Immature natural killer cell (primary cell): Measurements from ENCODE around the gene LENG9. TPM values are rescaled to one million over a fixed set of nuclear protein-coding genes. Genes with fewer than 3 reads are reported as not detected.

Source experiments
- DNase-seq, 3 donors: peaks; one replicate each; pipeline ENCODE4 v3.0.0; 2022; ENCODE audit warnings: mixed read lengths in 1 of 3
- H3K27ac Mint-ChIP-seq, 6 donors: one replicate each; pipeline ENCODE4 v1.8.0; 2020; ENCODE audit warnings: mixed read lengths in 6 of 6, mild to moderate bottlenecking in 5 of 6, inconsistent platforms in 4 of 6, moderate library complexity in 3 of 6
- H3K27me3 Mint-ChIP-seq, 3 donors: one replicate each; pipeline ENCODE4 v1.8.0; 2020 to 2021; ENCODE audit warnings: low read depth in 3 of 3, mild to moderate bottlenecking in 3 of 3, mixed read lengths in 3 of 3, moderate library complexity in 3 of 3, inconsistent platforms in 1 of 3
- H3K36me3 Mint-ChIP-seq, 3 donors: one replicate each; pipeline ENCODE4 v1.8.0; 2020; ENCODE audit warnings: mixed read lengths in 3 of 3, inconsistent platforms in 2 of 3, mild to moderate bottlenecking in 2 of 3
- H3K4me1 Mint-ChIP-seq, 2 donors: one replicate each; pipeline ENCODE4 v1.8.0; 2020; ENCODE audit warnings: inconsistent platforms in 2 of 2, mild to moderate bottlenecking in 2 of 2, mixed read lengths in 2 of 2, moderate library complexity in 1 of 2
- H3K4me3 Mint-ChIP-seq, 5 donors: one replicate each; pipeline ENCODE4 v1.8.0; 2020; ENCODE audit warnings: mild to moderate bottlenecking in 5 of 5, mixed read lengths in 5 of 5, inconsistent platforms in 3 of 5, moderate library complexity in 3 of 5
- H3K9me3 Mint-ChIP-seq, 6 donors: one replicate each; pipeline ENCODE4 v1.8.0; 2020; ENCODE audit warnings: mild to moderate bottlenecking in 6 of 6, mixed read lengths in 6 of 6, inconsistent platforms in 4 of 6, moderate library complexity in 3 of 6
- polyA plus RNA-seq, 3 donors: library from polyadenylated mRNA; unstranded; fragments of 300-500 nt; fragmentation: Illumina TruSeq; gene quantifications; one replicate each; pipeline ENCODE4 v1.2.3, GENCODE V29; 2021

Gene LENG9
- polyA plus RNA-seq, 3 donors from 2014 or later: 0.75 TPM; not detected in 2

DNA sequence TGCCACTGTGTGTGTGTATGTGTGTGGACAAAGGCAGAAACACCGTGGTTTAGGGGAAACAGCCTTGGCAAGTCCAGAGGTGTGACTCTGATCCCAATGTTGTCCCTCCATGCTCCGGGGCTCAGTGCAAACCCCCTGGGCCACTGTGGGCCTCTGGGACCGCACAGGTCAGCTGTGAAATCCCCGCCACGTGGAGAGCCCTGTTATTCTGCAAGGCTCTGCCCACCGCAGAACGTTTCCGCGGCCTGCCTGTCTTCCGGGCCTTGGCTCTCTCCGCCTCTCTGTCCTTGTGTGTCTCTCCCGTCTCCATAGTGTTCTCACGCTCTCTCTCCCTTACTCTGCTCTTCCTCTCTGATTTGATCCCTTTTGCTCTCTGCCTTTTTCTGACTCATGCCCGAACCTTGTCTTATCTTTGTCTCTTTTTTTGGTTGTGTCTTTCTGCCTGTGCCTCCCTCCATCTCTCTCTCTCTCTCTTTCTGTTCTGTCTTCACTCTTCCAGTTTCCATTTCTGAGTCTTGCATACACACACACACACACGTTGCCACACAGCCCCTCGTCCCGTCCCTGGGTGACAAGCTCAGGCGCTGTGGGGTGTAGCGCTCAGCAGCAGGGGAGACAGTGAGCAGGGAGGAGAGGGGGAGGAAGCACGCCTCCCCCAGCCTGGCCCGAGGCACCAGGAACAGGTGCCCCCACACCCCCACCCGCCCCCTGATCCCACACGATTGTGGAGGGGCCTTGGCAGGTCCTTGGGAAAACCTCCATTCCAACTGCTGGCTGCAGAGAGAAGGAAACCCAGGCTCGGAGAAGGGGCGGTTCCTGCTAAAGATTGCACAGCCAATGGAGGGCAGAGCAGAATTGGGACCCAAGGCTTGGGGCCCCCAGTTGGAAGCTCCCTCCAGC lies 45.3 kb downstream of the LENG9 start:
- Mint-ChIP-seq H3K27me3 (peaks cover 12 to 26% (median 26%) of the 10 kb centered on the region in 3 donors), H3K4me1 (peaks cover 18 to 25% of the 10 kb centered on the region in 2 donors), H3K36me3 (peaks cover 0 to 4% (median 0%) of the 10 kb centered on the region in 3 donors), H3K4me3 (peak overlapping the region; percentile 51 to 82 (median 67)), H3K9me3 (no peaks in the 10 kb centered on the region), H3K27ac (peak overlapping the region; percentile 17 to 83 (median 58))
- peak; percentile 43 to 50 (median 47) for DNase-seq

DNA sequence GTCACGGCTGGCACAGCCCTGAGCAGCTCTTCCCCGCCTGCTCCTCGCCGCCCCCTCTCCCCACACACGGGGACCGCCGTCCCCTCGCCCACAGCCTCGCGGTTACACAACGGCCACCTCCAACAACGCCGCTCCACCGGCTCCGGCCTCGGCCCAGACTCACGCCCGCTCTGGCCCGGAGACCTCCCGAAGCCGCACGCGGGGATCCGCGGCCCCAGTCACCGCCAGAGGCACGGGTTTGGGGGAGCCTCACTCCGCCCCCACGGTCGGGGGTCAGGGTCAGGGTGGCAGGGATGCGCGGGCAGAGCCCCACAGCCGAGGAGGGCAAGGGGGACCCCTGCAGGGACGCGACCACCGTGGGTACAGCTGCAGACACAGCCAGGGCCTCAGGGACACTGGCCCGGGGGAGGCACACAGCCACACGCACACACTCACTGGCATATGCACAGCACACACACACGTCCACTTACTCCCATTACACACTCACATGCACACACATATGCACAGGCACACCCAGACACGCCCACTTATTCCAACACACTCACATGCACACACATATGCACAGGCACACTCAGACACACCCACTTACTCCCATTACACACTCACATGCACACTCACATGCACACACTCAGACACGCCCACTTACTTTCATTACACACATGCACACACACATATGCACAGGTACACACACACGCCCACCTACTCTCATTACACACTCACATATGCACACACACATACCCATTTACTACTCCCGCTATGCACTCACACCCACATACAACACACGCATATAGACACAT lies 46.7 kb downstream of the LENG9 start:
- no peak for DNase-seq
- peaks cover 12 to 31% (median 28%) of the 10 kb centered on the region in 3 donors for H3K27me3 Mint-ChIP-seq
- H3K9me3 Mint-ChIP-seq: no peaks in the 10 kb centered on the region
- H3K4me1 Mint-ChIP-seq: peaks cover 18 to 25% of the 10 kb centered on the region in 2 donors
- peaks cover 0 to 4% (median 0%) of the 10 kb centered on the region in 3 donors for H3K36me3 Mint-ChIP-seq
- peak overlapping the region in 2 of 5 donors; percentile 30 to 57 for H3K4me3 Mint-ChIP-seq
- no peak overlapping the region for H3K27ac Mint-ChIP-seq

DNA sequence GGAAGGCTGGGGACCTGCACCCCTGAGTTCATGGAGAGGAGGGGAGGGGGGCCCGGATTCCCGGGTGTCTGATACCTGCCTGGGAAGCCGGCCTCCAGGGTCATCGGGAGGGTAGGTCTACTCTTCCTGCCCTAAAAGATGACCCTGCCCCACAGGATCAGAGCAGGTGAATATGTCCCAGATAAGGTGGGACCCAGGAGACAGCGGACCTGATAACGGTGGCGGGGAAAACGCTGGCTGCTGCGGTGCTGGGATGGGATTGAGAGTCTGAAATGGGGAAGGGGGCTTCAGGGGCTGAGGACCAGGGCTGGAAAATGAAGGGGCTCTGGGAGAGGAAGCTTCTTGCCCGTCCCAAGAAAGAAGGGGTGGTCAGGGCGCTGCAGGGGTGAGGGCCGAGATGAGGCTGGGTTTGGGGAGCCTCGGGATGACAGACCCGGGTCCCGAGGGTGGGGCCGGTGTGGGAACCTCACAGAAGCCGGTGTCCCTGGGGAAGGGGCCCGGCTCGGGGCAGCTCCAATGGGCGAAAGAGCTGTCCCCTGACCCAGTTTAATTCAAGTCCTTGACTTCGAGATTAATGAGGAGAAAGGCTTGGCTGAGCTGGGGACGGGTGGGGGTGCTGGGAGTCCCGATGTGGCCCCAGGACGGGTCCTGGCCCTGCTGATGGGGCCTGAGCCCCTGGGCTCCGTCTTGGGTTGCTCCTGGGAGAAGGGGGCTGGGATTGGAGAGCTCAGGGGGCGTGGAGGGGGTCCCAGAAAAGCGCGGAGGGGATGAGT lies 47.5 kb downstream of the LENG9 start:
- Mint-ChIP-seq H3K27ac (no peak overlapping the region), H3K9me3 (no peaks in the 10 kb centered on the region), H3K4me3 (peak overlapping the region in 2 of 5 donors; percentile 7 to 31), H3K27me3 (peaks cover 12 to 32% (median 29%) of the 10 kb centered on the region in 3 donors), H3K4me1 (peaks cover 18 to 25% of the 10 kb centered on the region in 2 donors), H3K36me3 (peaks cover 0 to 4% (median under 1%) of the 10 kb centered on the region in 3 donors)
- no peak for DNase-seq

DNA sequence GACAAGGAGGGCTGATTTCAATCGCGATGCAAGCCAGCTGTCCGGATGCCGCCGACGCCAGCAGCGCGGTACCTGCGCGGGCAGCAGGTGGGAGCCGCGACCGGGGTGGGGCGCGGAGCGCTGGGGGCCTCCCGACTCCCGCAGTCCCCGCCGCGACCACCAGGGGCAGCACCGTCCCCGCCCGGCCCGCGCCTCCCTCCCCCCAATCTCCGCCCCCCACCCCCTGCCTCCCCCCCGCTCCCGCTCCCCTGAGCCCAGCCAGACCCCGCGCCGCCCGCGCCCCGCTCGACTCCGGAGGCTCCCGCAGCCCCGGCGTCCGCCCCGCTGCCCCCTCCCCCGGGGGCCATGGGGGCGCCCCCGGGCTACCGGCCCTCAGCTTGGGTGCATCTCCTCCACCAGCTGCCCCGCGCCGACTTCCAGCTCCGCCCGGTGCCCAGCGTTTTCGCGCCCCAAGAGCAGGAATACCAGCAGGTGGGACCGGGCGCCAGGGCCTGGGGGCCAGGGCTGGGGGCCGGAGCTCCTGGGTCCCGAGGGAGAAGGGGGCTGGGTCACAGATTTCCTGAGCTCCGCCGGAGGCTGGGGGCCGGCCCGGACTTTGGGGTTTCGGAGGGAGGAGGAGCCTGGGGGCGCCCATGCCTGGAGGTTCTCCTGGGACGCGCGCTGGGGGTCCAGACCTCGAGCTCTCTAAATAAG lies 48.2 kb downstream of the LENG9 start, which contains the start of gene TTYH1:
TTYH1 (plus strand) TSS at position 257 of the 693 bp plus-strand sequence; CDS start at position 346, 89 bp downstream.
- Mint-ChIP-seq H3K27ac (peak within 1 kb of the TSS in 1 of 6 donors; percentile 29), H3K9me3 (no peaks in the 10 kb centered on the region), H3K4me3 (peak within 1 kb of the TSS in 2 of 5 donors; percentile 31 to 38), H3K27me3 (peaks cover 12 to 34% (median 32%) of the 10 kb centered on the region in 3 donors), H3K4me1 (peaks cover 18 to 25% of the 10 kb centered on the region in 2 donors), H3K36me3 (peaks cover 0 to 6% (median 3%) of the 10 kb centered on the region in 3 donors)
- peak; percentile 16 to 33 (median 23) for DNase-seq

DNA sequence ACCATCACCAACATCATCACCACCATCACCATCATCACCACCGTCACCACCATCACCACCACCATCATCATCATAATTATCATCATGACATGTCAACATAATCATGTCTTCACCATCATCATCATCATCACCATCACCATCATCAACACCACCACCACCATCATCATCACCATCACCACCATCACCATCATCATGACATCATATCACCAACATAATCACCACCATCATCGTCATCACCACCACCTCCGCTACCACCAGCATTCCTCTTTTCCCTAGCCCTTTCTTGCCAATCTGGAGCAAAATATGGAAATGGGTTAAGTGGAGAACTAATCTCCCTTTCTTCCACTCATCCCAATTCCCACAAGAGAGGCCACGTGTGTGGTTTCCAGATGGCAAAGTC lies 49.4 kb downstream of the LENG9 start:
- DNase-seq: no peak
- H3K27me3 Mint-ChIP-seq: peaks cover 12 to 43% (median 31%) of the 10 kb centered on the region in 3 donors
- H3K9me3 Mint-ChIP-seq: peaks cover 0 to 7% (median 0%) of the 10 kb centered on the region in 6 donors
- peak overlapping the region in 1 of 5 donors; percentile 12 for H3K4me3 Mint-ChIP-seq
- H3K36me3 Mint-ChIP-seq: peaks cover 0 to 6% (median 3%) of the 10 kb centered on the region in 3 donors
- H3K4me1 Mint-ChIP-seq: peaks cover 18 to 25% of the 10 kb centered on the region in 2 donors
- H3K27ac Mint-ChIP-seq: peak overlapping the region in 1 of 6 donors; percentile 54

DNA sequence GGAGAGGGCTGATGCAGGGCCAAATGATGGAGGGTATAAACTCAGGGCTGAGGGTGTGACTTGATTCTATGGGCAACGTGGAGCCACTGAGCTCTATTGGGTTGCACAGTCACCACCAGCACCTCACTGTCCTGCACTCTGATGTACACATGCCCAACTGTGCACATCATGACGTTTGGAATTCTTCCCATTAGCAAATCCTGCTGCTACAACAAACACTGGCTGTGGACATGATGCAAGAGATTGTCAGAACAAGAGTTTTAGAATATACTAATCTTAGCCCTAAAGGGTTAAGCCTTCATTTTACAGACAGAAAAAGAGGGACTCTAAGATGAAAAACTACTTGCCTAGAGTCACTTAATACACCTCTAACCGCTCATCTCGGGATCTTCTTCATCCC lies 50.7 kb downstream of the LENG9 start:
- Mint-ChIP-seq H3K36me3 (peaks cover 0 to 6% (median 3%) of the 10 kb centered on the region in 3 donors), H3K27me3 (peaks cover 12 to 43% (median 27%) of the 10 kb centered on the region in 3 donors), H3K4me3 (no peak overlapping the region), H3K9me3 (peaks cover 0 to 19% (median 4%) of the 10 kb centered on the region in 6 donors), H3K27ac (no peak overlapping the region), H3K4me1 (peaks cover 11 to 17% of the 10 kb centered on the region in 2 donors)
- DNase-seq: no peak

Other genes with a start within 250 kb of the LENG9 start
- 1 to 10 TPM in 1 of 3 donors, under 1 TPM in 2; 0.21 to 2.7 (median 0.59) TPM for gene LILRB3, start 240.8 kb downstream of the LENG9 start, polyA plus RNA-seq
- under 1 TPM; 0.33 to 0.53 (median 0.39) TPM for gene LILRA6, start 221.0 kb downstream of the LENG9 start, polyA plus RNA-seq
- not detected for gene LILRB5, start 206.5 kb downstream of the LENG9 start, polyA plus RNA-seq
- gene LILRB2, start 182.7 kb downstream of the LENG9 start, polyA plus RNA-seq: under 1 TPM; 0.14 to 0.81 (median 0.31) TPM
- 1 to 10 TPM in 1 of 3 donors, under 1 TPM in 1, not detected in 1; 0.28 to 1.6 TPM for gene LILRA5, start 150.6 kb downstream of the LENG9 start, polyA plus RNA-seq
- gene LILRA4, start 124.6 kb downstream of the LENG9 start, polyA plus RNA-seq: 1 to 10 TPM; 2.3 to 6.6 (median 2.8) TPM
- gene LAIR1, start 98.8 kb downstream of the LENG9 start, polyA plus RNA-seq: 100 to 1,000 TPM in 2 of 3 donors, 10 to 100 TPM in 1; 86.9 to 247 (median 126) TPM
- 1 to 10 TPM in 1 of 3 donors, under 1 TPM in 1, not detected in 1; 0.48 to 1.5 TPM for gene TTYH1, start 48.3 kb downstream of the LENG9 start, polyA plus RNA-seq
- 1 to 10 TPM; 3.2 to 8.6 (median 3.2) TPM for gene LENG8, start 14.6 kb downstream of the LENG9 start, polyA plus RNA-seq
- gene CDC42EP5, start 9.5 kb upstream of the LENG9 start, polyA plus RNA-seq: not detected
- gene LAIR2, start 39.1 kb upstream of the LENG9 start, polyA plus RNA-seq: 100 to 1,000 TPM in 2 of 3 donors, 10 to 100 TPM in 1; 77.7 to 463 (median 183) TPM
- 1 to 10 TPM in 2 of 3 donors, under 1 TPM in 1; 0.58 to 9.7 (median 7.9) TPM for gene LILRA2, start 110.0 kb upstream of the LENG9 start, polyA plus RNA-seq
- gene LILRA1, start 129.9 kb upstream of the LENG9 start, polyA plus RNA-seq: 1 to 10 TPM in 2 of 3 donors, under 1 TPM in 1; 0.47 to 3.4 (median 1.1) TPM
- 10 to 100 TPM in 1 of 3 donors, 1 to 10 TPM in 2; 4.7 to 12.8 (median 9.1) TPM for gene LILRB1, start 166.7 kb upstream of the LENG9 start, polyA plus RNA-seq
- gene LILRB4, start 199.2 kb upstream of the LENG9 start, polyA plus RNA-seq: 1 to 10 TPM in 1 of 3 donors, under 1 TPM in 2; 0.27 to 7.4 (median 0.69) TPM